Chondrocyte (in vitro differentiated cells): ENCODE results near the gene TICAM1. TPM values are rescaled to one million over a fixed set of nuclear protein-coding genes. Genes with fewer than 3 reads are reported as not detected.
"Not testable (repeated sequence)": the region's sequence is repeated elsewhere in the genome, so short reads cannot be mapped to it uniquely, and the experiment has no call there.

Experiments used
- DNase-seq: peaks from one replicate; pipeline ENCODE4 v3.0.0; 2021; ENCODE audit warnings: mixed read lengths, low spot score
- H3K27ac Mint-ChIP-seq: one replicate; pipeline ENCODE4 v1.8.0; 2021; ENCODE audit warnings: mild to moderate bottlenecking, moderate library complexity, mixed read lengths; ENCODE audit not compliant: unreplicated experiment
- H3K27me3 Mint-ChIP-seq: 2 replicates; pipeline ENCODE4 v1.8.0; 2021; ENCODE audit warnings: low read depth, mixed read lengths
- H3K36me3 Mint-ChIP-seq: 2 replicates; pipeline ENCODE4 v1.8.0; 2021; ENCODE audit warnings: low read depth, mixed read lengths
- H3K4me1 Mint-ChIP-seq: 2 replicates; pipeline ENCODE4 v1.8.0; 2021; ENCODE audit warnings: low read depth, mild to moderate bottlenecking, mixed read lengths
- H3K4me3 Mint-ChIP-seq: one replicate; pipeline ENCODE4 v1.8.0; 2021; ENCODE audit warnings: mild to moderate bottlenecking, moderate library complexity, mixed read lengths; ENCODE audit not compliant: unreplicated experiment
- H3K9me3 Mint-ChIP-seq: 2 replicates; pipeline ENCODE4 v1.8.0; 2021; ENCODE audit warnings: low read depth, mixed read lengths
- CTCF ChIP-seq: fragments of 200-600 bp; sonication (generic); IDR thresholded peaks from 2 replicates; pipeline ENCODE4 v1.5.0; 2021; ENCODE audit warnings: antibody characterized with exemption, mild to moderate bottlenecking, moderate library complexity
- total RNA-seq: library from RNA; stranded (reverse); gene quantifications from 3 replicates; pipeline ENCODE4 v1.2.1, GENCODE V29; 2021

TICAM1 gene
- total RNA-seq, 1 donor from 2014 or later, result 12.3 TPM

- Mint-ChIP-seq H3K4me3 (peak within 1 kb of the TSS; percentile 70), H3K36me3 (peaks cover 2% of the 10 kb centered on the region), H3K9me3 (no peaks in the 10 kb centered on the region), H3K27me3 (no peaks in the 10 kb centered on the region), H3K4me1 (peaks cover 21% of the 10 kb centered on the region), H3K27ac (peak within 1 kb of the TSS; percentile 91)
- DNase-seq, result peak; percentile 99
- peak; percentile 99 for TF ChIP-seq CTCF
Measured at GRCh38 chr19:4791183-4792018, 40.1 kb downstream of the TICAM1 start, which contains the start of gene FEM1A. TSS of gene FEM1A (plus strand) at chr19:4791734. CDS start at chr19:4791855, 121 bp downstream.

- not testable (repeated sequence) for H3K27ac Mint-ChIP-seq, H3K27me3 Mint-ChIP-seq, DNase-seq, H3K36me3 Mint-ChIP-seq, H3K4me3 Mint-ChIP-seq, H3K9me3 Mint-ChIP-seq, H3K4me1 Mint-ChIP-seq
Measured at GRCh38 chr19:4786412-4787016, 45.0 kb downstream of the TICAM1 start.

DNA sequence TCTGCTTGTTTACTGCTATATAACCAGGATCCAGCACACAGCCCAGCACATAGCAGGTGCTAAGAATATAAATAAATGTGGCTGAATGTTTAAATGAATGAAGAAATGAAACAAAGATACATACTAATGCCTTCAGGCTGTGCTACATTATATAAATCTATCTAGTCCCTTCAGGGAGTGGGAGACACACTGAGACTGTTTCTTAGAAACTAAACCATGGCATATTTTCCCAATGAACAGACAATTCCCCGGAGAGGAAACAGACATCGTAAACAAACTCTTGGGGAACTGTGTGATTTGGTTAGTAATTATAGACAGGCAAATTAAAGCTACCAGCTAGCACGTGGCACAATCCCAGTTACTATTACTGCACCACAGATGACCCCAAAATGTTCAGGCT lies 49.7 kb downstream of the TICAM1 start:
- H3K4me3 Mint-ChIP-seq, result no peak overlapping the region
- peaks cover 7% of the 10 kb centered on the region for H3K9me3 Mint-ChIP-seq
- H3K27ac Mint-ChIP-seq, result no peak overlapping the region
- H3K4me1 Mint-ChIP-seq, result no peaks in the 10 kb centered on the region
- no peak for TF ChIP-seq CTCF
- no peak for DNase-seq
- H3K36me3 Mint-ChIP-seq, result peaks cover 3% of the 10 kb centered on the region
- peaks cover 16% of the 10 kb centered on the region for H3K27me3 Mint-ChIP-seq

GRCh38 chr19:4780860-4781259 lies 50.7 kb downstream of the TICAM1 start:
- H3K4me3 Mint-ChIP-seq, result no peak overlapping the region
- peaks cover 15% of the 10 kb centered on the region for H3K27me3 Mint-ChIP-seq
- H3K36me3 Mint-ChIP-seq, result peaks cover 3% of the 10 kb centered on the region
- no peak overlapping the region for H3K27ac Mint-ChIP-seq
- no peaks in the 10 kb centered on the region for H3K4me1 Mint-ChIP-seq
- no peak for DNase-seq
- H3K9me3 Mint-ChIP-seq, result peaks cover 7% of the 10 kb centered on the region
- TF ChIP-seq CTCF, result no peak

DNA sequence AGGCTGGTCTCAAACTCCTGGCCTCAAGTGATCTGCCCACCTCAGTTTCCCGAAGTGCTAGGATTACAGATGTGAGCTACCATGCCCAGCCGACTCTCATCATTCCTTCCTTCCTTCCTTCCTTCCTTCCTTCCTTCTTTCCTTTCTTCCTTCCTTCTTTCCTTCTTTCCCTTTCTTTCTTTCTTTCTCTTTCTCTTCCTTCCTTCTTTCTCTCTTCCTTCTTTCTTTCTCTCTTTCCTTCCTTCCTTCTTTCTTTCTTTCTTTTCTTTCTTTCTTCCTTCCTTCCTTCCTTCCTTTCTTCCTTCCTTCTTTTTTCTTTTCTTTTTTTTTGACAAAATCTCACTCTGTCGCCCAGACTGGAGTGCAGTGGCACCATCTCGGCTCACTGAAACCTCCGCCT lies 53.4 kb downstream of the TICAM1 start:
- not testable (repeated sequence) for H3K27ac Mint-ChIP-seq, DNase-seq, H3K4me1 Mint-ChIP-seq, H3K4me3 Mint-ChIP-seq, H3K36me3 Mint-ChIP-seq, H3K9me3 Mint-ChIP-seq
- H3K27me3 Mint-ChIP-seq, result peaks cover 21% of the 10 kb centered on the region

DNA sequence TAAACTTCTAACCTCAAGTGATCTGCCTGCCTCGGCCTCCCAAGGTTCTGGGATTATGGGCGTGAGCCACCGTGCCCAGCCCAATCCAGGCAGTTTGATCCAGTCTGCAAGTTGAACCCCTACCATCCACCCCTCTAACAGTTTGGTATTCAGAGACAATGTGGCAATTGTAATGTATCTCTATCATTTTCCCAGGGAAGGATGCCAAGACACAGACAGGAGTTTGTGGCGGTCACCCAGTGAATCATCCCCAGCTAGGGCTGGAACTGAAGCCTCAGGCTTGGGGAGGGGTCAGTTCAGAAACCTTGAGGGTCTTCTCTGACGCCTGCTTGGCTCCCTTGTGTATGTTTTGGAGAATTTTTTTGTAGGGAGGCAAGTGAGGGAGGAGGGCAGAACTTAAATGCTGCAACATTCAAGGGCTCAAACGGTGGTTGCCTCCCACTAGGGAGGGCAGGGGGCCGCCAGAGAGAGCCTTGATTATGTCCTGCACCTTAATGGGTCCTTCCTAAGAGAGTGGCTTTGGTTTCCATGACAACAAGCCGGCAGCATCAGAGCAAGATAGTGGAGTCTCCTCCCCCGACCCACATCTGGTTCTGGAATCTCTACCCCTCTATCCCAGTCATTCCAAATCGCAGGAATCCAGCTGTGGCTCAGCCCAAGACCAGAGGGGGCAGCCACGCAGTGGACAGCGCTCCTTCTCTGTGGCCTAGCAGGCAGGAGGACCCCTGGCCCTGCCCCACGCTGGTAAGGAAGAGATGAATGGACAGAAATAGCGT lies 54.9 kb downstream of the TICAM1 start:
- Mint-ChIP-seq H3K36me3 (peaks cover 3% of the 10 kb centered on the region), H3K9me3 (peaks cover 6% of the 10 kb centered on the region), H3K4me1 (no peaks in the 10 kb centered on the region), H3K27me3 (peaks cover 30% of the 10 kb centered on the region), H3K27ac (no peak overlapping the region), H3K4me3 (no peak overlapping the region)
- no peak for DNase-seq
- TF ChIP-seq CTCF, result no peak
